GM18868 (cell line): ENCODE data around the gene CCL26.
A peak's percentile ranks its signal among the peaks of the same experiment; 100 is the strongest.
"Not testable (repeated sequence)": the region's sequence is repeated elsewhere in the genome, so short reads cannot be mapped to it uniquely, and the experiment has no call there.

Experiments used
- ATAC-seq: cut with Tn5 transposase; IDR thresholded peaks from one replicate; pipeline ENCODE4 v1.9.1; 2021; ENCODE audit warnings: mild to moderate bottlenecking, moderate library complexity; ENCODE audit not compliant: unreplicated experiment

The CCL26 gene

GRCh38 chr7:75793676-75794075 lies 21.7 kb upstream of the CCL26 start:
- ATAC-seq = no peak

GRCh38 chr7:75792567-75792966 lies 20.6 kb upstream of the CCL26 start:
- not testable (repeated sequence) for ATAC-seq

DNA sequence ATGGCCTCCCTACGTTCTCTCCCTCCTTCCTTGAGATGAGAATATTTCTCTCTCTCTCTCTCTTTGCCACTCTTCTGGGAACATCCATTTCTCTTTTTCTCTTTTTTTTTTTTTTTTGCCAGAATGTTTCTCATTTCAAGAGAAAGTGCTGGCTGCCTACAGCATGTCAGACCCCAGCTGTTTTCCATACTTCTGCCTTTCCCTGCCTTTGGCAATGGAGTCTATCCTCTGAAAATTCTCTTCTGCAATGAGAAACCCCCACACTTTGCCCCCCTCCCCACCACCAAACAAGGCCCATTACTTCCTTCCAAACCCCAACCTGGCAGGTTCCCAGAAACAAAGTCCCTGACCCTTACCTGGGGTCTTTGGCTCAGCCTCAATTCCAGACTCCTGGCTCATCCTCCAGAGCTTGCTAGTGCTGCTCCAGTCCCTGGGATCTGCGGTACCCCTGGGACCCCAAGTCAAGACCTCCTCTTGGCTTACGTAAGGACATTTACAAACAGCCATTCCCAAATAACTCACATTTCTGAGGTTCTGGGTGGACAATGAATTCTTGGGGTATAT lies 17.4 kb upstream of the CCL26 start:
- ATAC-seq = no peak

DNA sequence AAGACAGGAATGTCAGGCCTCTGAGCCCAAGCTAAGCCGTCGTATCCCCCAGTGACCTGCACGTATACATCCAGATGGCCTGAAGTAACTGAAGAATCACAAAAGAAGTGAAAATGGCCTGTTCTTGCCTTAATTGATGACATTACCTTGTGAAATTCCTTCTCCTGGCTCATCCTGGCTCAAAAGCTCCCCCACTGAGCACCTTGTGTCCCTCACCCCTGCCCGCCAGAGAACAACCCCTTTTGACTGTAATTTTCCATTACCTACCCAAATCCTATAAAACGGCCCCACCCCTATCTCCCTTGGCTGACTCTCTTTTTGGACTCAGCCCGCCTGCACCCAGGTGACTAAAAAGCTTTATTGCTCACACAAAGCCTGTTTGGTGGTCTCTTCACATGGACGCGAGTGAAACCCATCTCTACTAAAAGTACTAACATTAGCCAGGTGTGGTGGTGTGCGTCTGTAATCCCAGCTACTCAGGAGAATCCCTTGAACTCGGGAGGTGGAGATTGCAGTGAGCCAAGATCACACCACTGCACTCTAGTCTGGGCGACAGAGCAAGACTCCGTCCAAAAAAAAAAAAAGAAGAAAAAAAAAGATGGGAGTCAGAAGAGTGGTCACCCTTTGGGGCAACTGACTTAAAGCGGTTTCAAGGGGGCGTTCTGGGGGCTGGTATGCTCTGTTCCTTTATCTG lies 16.3 kb upstream of the CCL26 start:
- not testable (repeated sequence) for ATAC-seq

- ATAC-seq = not testable (repeated sequence)
Measured at GRCh38 chr7:75783058-75783457, 11.0 kb upstream of the CCL26 start.

DNA sequence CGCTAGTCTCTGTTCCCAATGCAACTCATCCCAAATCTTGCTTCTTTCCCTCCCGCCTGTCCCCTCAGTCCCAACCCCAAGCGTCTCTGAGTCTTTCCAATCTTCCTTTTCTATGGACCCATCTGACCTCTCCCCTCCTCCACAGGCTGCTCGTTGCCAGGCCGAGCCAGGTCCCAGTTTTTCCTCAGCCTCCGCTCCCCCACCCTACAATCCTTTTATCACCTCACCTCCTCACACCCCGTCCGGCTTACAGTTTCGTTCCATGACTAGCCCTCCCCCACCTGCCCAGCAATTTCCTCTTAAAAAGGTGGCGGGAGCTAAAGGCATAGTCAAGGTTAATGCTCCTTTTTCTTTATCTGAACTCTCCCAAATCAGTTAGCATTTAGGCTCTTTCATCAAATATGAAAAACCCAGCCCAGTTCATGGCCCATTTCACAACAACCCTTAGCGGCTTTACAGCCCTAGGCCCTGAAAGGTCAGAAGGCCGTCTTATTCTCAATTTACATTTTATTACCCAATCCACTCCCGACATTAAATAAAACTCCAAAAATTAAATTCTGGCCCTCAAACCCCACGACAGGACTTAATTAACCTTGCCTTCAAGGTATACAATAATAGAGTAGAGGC lies 8.7 kb upstream of the CCL26 start:
- ATAC-seq = not testable (repeated sequence)

- ATAC-seq = not testable (repeated sequence)
Measured at GRCh38 chr7:75779516-75779915, 7.5 kb upstream of the CCL26 start.

- not testable (repeated sequence) for ATAC-seq
Measured at GRCh38 chr7:75779035-75779434, 7.0 kb upstream of the CCL26 start.

DNA sequence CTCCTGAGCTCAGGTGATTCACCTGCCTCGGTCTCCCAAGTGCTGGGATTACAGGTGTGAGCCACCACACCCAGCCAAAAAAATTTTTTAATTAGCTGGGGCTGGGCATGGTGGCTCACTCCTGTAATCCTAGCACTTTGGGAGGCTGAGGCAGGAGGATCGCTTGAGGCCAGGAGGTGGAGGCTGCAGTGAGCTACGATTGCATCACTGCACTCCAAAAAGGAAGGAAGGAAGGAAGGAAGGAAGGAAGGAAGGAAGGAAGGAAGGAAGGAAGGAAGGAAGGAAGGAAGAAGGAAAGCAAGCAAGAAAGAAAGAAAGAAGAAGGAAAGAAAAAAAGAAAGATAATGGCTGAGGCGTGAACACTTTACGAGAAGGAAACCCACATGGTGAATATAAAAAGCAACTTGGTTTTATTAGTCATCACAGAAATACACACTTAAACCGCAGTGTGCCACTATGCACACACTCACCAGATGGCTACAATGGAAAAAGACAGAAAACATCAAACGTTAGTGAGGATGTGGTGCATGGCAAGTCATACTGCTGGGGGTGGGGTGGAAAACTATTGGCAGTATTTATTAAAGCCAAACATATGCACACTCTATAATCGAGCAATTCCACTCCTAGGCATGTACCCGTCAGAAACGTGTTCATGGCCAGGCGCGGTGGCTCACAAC lies 4.4 kb upstream of the CCL26 start:
- ATAC-seq = no peak

GRCh38 chr7:75773958-75774357 lies 1.9 kb upstream of the CCL26 start:
- ATAC-seq = not testable (repeated sequence)

DNA sequence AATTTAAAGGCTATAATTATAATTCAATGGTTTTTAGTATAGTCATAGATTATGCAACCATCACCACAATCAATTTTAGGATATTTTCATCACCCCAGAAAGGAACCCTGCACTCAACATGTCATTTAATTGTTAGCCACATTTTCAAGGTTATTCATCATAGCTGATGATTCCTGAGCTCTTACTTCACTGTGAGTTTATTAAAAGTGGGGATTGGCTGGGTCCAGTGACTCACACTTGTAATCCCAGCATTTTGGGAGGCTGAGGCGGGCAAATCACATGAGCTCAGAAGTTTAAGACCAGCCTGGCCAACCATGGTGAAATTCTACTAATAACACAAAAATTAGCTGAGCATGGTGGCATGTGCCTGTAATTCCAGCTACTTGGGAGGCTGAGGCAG lies 787 bp downstream of the CCL26 start:
- ATAC-seq = no peak

GRCh38 chr7:75762350-75762917 lies 9.6 kb downstream of the CCL26 start:
- peak; percentile 47 for ATAC-seq

- ATAC-seq = not testable (repeated sequence)
Measured at GRCh38 chr7:75761801-75762200, 10.2 kb downstream of the CCL26 start.

DNA sequence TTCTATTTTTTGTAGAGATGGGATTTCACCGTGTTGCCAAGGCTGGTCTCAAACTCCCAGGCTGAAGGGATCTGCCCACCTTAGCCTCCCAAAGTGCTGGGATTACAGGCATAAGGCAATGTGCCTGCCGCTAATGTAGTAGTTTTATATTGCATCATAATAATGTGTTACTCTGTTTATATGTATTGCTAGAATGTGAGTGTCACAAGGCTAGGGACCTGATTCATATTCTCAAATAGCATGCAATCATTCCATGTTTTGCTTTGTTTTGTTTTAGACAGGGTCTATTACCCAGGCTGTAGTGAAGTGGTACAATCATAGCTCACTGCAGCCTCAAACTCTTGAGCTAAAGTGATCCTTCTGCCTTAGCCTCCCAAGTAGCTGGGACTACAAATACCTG lies 13.5 kb downstream of the CCL26 start:
- ATAC-seq = no peak

- no peak for ATAC-seq
Measured at GRCh38 chr7:75757860-75758259, 14.2 kb downstream of the CCL26 start.

DNA sequence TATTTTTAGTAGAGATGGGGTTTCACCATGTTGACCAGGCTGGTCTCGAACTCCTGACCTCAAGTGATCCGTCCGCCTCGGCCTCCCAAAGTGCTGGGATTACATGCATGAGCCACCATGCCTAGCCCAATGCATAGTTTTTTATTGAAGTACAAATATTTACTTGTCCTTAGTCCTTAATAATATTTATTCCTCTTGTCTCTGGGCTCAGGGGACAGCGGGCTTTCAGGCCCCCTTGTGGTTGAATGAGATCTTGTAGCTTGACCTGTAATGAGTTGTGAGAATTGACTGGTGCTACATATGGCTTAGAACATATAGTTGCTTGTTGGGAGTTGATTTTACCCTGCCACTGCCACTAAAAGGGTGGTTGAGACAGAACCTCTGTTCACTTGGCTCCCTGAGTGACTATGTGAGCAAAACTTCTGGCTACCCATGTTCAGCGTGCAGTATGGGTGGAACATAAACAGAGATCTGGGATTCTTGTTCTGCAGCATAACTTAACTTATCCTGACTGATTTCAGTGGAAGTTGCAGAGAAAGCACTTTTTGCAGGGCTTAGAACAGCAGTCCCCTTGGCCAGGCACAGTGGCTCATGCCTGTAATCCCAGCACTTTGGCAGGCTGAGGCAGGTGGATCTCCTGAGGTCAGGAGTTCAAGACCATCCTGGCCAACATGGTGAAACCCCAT lies 14.9 kb downstream of the CCL26 start:
- no peak for ATAC-seq

GRCh38 chr7:75756206-75756990 lies 15.6 kb downstream of the CCL26 start:
- ATAC-seq = no peak

GRCh38 chr7:75743455-75743859 lies 28.6 kb downstream of the CCL26 start:
- no peak for ATAC-seq

DNA sequence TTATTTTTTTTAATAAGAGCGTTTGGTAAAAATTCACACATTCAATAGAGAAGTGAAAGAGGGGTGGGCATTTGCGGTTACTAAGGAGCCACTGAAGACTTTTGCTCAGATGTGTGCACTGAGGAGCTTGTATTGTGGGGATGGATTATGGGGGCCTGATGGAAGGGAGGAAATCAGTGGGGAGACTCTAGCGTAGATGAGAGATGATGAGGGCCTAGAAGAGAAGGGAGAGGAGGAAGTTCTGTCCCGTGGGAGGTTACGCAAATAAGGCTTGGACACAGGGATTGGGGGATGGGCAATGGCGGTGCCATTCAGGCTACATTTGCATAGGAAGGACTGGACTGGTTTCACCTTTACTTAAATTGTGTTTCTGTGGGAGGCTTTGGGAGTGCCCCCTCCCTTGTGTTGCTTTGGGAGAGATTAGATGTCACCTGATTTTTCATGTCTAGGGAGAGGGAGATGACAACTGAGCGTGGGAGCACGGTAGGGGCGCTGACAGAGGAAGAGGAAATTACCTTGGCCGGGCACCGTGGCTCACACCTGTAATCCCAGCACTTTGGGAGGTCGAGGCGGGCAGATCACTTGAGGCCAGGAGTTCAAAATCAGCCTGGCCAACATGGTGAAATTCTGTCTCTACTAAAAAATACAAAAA lies 31.0 kb downstream of the CCL26 start:
- ATAC-seq = no peak
